ENCODE measurements around the gene ARHGAP28.

- TF ChIP-seq CTCF (IDR thresholded peaks at IDR 0.05) (no peak), POLR2A (IDR thresholded peaks at IDR 0.05) (no peak)
Measured at GRCh38 chr18:6860804-6861448, 131.4 kb downstream of the ARHGAP28 start.
